ENCODE data around the gene TEX52. TPM values are rescaled to one million over a fixed set of nuclear protein-coding genes. Genes with fewer than 3 reads are reported as not detected.

The TEX52 gene
- total RNA-seq, 1 donor from 2014 or later: not detected

- DNase-seq (ENCODE audit: low spot score, unreplicated experiment): no peak
- no peaks in the 10 kb centered on the region for H3K9me3 Mint-ChIP-seq (ENCODE audit: low read depth)
- H3K27me3 Mint-ChIP-seq: peaks cover 13% of the 10 kb centered on the region
- H3K4me1 Mint-ChIP-seq (ENCODE audit: low read depth): peaks cover 3% of the 10 kb centered on the region
- TF ChIP-seq CTCF (IDR thresholded peaks at IDR 0.05; ENCODE audit: unreplicated experiment): no peak
- H3K27ac Mint-ChIP-seq: peak overlapping the region; percentile 77
- H3K36me3 Mint-ChIP-seq (ENCODE audit: insufficient read depth): peaks cover 21% of the 10 kb centered on the region
- no peak overlapping the region for H3K4me3 Mint-ChIP-seq (ENCODE audit: low read depth)
Measured at GRCh38 chr12:2835691-2836403, 21.0 kb downstream of the TEX52 start.

GRCh38 chr12:2834581-2835491 lies 22.0 kb downstream of the TEX52 start, which contains the start of gene NRIP2:
NRIP2 (minus strand) TSS chr12:2835035; CDS start chr12:2834983, 52 bp downstream.
- Mint-ChIP-seq H3K9me3 (ENCODE audit: low read depth) (no peaks in the 10 kb centered on the region), H3K4me1 (ENCODE audit: low read depth) (peaks cover 3% of the 10 kb centered on the region), H3K27me3 (peaks cover 13% of the 10 kb centered on the region), H3K36me3 (ENCODE audit: insufficient read depth) (peaks cover 22% of the 10 kb centered on the region), H3K27ac (peak within 1 kb of the TSS; percentile 77), H3K4me3 (ENCODE audit: low read depth) (no peak within 1 kb of the TSS)
- no peak for TF ChIP-seq CTCF (IDR thresholded peaks at IDR 0.05; ENCODE audit: unreplicated experiment)
- no peak for DNase-seq (ENCODE audit: low spot score, unreplicated experiment)

- Mint-ChIP-seq H3K36me3 (ENCODE audit: insufficient read depth) (peaks cover 18% of the 10 kb centered on the region), H3K9me3 (ENCODE audit: low read depth) (no peaks in the 10 kb centered on the region), H3K27me3 (peaks cover 13% of the 10 kb centered on the region), H3K4me3 (ENCODE audit: low read depth) (no peak overlapping the region), H3K27ac (no peak overlapping the region), H3K4me1 (ENCODE audit: low read depth) (peaks cover 3% of the 10 kb centered on the region)
- TF ChIP-seq CTCF (IDR thresholded peaks at IDR 0.05; ENCODE audit: unreplicated experiment): no peak
- DNase-seq (ENCODE audit: low spot score, unreplicated experiment): no peak
Measured at GRCh38 chr12:2833810-2834209, 23.0 kb downstream of the TEX52 start.

GRCh38 chr12:2833327-2833726 lies 23.5 kb downstream of the TEX52 start:
- peaks cover 13% of the 10 kb centered on the region for H3K27me3 Mint-ChIP-seq
- H3K4me3 Mint-ChIP-seq (ENCODE audit: low read depth): no peak overlapping the region
- no peak for DNase-seq (ENCODE audit: low spot score, unreplicated experiment)
- H3K27ac Mint-ChIP-seq: no peak overlapping the region
- peaks cover 19% of the 10 kb centered on the region for H3K36me3 Mint-ChIP-seq (ENCODE audit: insufficient read depth)
- TF ChIP-seq CTCF (IDR thresholded peaks at IDR 0.05; ENCODE audit: unreplicated experiment): no peak
- peaks cover 3% of the 10 kb centered on the region for H3K4me1 Mint-ChIP-seq (ENCODE audit: low read depth)
- no peaks in the 10 kb centered on the region for H3K9me3 Mint-ChIP-seq (ENCODE audit: low read depth)

- no peak for DNase-seq (ENCODE audit: low spot score, unreplicated experiment)
- peaks cover 22% of the 10 kb centered on the region for H3K36me3 Mint-ChIP-seq (ENCODE audit: insufficient read depth)
- no peaks in the 10 kb centered on the region for H3K9me3 Mint-ChIP-seq (ENCODE audit: low read depth)
- no peak overlapping the region for H3K27ac Mint-ChIP-seq
- H3K27me3 Mint-ChIP-seq: peaks cover 13% of the 10 kb centered on the region
- no peak for TF ChIP-seq CTCF (IDR thresholded peaks at IDR 0.05; ENCODE audit: unreplicated experiment)
- peaks cover 3% of the 10 kb centered on the region for H3K4me1 Mint-ChIP-seq (ENCODE audit: low read depth)
- no peak overlapping the region for H3K4me3 Mint-ChIP-seq (ENCODE audit: low read depth)
Measured at GRCh38 chr12:2832550-2833127, 24.2 kb downstream of the TEX52 start.

Data from progenitor cell of endocrine pancreas (in vitro differentiated cells).